HG02763 (cell line): ENCODE measurements around the gene CHSY3.

Experiments
- ATAC-seq: cut with Tn5 transposase; IDR thresholded peaks from one replicate; pipeline ENCODE4 v1.9.1; 2021; ENCODE audit warnings: mild to moderate bottlenecking, moderate library complexity; ENCODE audit not compliant: unreplicated experiment

The CHSY3 gene

GRCh38 chr5:130078661-130079060 is 174.4 kb downstream of the CHSY3 start:
- ATAC-seq: no peak

DNA sequence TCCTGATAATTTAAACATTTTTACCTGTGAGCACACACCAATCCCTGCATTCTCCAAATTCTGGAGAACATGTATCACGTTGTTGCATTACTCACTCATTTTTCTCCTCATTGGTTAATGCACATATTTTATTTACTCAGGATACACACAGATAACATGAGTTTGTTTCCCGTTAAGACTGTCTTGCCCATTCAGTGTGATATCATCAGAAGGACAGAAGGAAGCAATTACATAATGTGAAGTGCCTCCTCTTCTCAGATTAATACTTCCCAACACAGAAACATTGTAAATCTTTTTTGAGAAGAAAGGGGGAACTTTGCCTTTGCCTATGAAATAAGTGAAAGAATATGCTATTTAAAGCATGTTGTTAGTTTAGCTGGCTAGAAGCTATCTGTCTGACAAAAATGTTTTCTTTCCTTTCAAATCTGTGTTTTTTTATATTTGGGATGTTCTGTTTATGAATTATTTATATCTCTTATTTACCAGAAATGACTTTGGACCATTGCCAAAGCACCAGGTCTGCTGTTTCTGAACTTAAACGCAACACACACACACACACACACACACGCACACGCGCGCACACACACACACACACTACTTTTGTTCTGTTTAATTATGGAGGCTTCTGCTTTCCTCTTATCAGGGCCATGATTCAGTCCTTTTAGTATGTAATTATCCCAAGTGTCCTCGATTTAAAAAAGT is 186.5 kb downstream of the CHSY3 start:
- ATAC-seq: no peak

DNA sequence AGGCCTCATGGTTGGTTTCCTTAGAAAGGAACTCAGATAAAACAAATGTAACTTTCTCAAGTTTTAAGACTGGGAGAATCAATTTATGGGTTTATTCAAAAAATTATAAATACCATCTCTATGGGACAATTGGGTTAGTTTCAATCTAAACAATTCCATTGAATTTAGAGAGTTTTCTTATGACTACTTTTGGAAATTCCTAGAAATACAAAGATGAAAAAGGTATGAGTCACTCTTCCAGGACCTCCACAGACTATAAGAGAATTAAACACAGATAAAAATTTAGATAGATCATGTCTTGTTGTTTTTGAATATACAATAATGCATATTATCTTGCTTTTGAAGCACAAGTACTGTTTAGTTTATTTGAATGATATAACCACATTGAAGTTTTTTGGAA is 188.7 kb downstream of the CHSY3 start:
- no peak for ATAC-seq

- no peak for ATAC-seq
Observed at GRCh38 chr5:130096483-130096882, 192.2 kb downstream of the CHSY3 start.

DNA sequence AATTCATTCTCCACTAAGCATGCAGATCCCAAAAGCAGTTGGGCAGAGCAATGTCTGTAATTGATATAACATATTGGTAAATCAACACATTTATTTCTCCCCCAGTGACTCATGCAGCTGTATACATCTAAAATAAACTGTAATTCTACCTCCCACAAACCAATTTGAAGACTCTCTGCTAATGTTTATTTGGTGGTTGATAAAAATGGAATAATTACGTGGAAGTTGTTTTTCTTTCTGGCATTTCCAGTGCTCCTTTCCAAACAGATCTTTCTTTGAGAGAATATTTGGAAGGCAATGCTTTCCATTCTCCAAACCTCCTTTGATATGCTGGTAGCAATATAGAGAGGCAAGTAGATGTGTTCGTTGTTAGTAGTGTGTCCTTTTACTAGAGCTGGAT is 194.7 kb downstream of the CHSY3 start:
- ATAC-seq: no peak

DNA sequence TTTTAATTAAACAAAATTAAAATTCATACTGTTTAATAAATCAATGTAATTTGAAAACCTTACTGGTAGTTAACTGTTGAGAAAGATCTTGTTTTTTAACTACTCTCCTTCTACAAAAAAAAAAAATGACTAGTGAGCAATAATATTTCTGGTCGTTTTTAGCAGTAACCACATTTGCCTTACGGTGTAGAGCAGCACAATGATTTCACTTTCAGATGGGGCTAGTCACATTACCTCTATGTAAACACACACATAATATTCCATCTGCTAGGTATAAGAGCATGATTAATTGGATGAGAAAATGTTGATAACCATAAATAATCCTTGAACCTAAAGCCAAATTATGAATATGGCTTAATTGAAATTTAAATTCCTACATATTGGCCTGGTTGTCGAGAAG is 198.1 kb downstream of the CHSY3 start:
- ATAC-seq: peak; percentile 62

DNA sequence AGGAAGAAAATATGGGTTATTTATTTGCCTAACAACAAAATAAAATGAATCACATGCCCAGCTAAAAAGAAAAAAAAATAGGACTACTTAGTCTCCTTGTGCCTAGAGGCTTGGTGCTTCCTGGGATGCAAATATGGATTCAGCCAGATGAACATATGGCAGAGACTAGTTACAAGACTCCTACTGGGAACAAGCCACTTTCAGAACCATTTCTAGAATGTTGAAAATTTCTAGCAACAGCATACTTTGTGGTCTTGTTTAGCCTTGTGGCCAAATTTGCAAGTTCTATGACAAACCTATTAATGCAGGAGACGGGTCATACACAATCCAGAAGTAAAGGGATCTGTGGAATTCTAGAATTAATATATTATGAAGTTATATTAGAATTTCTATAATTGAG is 198.7 kb downstream of the CHSY3 start:
- ATAC-seq: no peak

DNA sequence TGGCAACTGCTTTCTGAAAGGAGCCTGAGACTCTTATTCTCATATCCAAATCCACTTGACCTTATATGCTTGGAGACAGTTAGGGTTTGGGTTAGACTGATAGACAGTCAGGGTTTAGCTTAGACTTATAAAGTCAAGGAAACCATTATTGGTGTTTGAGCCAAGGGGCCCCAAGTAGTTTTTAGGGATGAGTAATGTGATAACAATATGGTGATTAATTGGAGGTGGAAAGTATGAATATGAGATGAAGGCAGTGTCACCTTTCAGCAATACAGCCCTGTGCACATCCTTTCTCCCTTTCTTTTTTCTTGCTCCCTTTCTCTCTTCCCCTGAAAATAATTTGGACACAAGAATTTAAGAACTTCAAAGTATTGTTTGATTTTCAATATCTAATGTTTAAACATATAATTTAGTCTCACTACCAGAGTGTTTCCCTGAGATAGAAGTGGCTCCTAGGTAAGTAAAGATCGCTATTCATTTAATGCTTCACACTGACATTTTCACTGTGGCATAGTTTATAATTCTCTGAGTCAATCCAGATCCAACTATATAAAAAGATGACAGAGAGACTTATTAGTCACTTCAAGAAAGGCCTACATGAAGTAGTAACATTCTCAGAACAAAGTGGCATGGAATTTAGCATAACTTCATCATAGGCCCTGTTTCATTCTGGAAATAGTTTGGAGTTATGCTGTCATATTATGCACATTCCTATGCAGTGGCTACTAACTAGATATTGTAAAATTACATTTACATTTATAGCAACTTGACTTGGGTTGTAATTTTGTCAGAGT is 200.8 kb downstream of the CHSY3 start:
- no peak for ATAC-seq

DNA sequence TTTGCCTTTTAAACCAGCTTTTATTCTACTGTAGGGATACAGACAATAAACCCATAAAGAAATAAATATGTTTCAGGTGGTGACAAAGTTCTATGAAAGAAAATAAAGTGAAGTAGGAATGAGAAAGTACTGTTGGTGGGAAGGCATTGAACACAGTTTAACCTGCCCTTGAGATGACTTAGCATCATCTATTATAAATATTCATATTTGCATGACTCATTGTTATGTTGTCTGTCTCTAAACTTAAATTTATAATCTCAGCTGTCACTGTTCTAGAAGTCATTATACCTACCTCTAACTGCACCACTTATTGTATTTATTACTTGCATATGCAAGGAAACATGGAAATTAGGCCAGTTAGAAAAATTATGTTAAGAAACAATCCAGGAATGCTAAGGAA is 202.2 kb downstream of the CHSY3 start:
- no peak for ATAC-seq

DNA sequence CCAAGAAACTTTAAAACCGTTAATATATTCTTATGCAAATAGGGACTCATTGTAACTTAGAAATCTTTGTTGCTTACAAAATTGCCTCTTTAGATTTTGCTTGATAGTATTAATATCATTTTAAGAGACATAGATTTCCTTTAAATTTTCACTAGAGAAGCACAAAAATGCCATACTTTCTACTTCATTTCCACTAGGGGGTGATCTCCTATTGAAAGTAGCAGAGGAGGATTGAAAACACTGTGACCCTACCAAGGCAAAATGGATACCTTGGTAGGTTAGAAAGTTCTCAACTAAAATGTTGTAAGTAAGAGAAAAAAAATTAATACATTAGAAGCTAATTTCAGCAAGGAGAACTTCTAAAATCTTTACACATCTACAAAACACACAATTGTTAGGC is 204.9 kb downstream of the CHSY3 start:
- peak; percentile 52 for ATAC-seq

DNA sequence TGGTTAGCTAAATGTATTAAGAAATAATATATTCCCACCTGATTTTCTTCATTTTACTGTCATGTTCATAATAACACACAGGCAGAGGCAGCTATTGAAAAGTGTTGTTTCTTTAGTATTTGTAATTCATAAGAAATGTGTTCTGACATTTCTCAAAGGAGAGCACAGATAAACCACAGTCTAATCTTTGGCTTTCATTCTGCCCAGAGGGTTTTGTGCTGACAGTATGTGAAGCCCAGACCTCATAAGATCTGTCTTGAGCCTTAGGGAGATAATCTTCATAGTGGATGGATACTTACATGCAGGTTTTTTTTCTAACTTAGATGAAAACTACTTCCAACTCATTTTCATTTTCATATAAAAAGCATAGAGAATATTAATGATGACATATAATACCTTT is 206.1 kb downstream of the CHSY3 start:
- no peak for ATAC-seq

GRCh38 chr5:130111746-130112145 is 207.5 kb downstream of the CHSY3 start:
- peak; percentile 7 for ATAC-seq

DNA sequence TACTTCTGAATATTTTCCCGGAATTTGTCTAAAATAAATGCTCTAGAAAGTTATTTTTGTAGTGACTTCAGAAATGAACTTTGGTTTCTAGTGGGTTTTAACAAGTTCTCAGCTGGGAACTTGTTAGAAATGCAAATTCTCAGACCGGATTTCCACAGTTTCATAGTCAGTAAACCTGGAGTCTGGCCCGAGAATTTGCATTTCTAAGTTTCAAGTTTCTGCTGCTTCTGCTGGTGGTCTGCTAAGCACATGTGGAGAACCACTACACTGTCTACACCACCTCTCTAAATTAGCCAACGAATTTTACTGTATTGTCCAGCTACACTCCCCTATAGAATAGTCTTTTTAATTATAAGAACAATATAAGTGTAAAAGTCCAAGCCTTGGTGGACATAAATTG is 208.0 kb downstream of the CHSY3 start:
- ATAC-seq: peak; percentile 81

- ATAC-seq: no peak
Observed at GRCh38 chr5:130115686-130116085, 211.4 kb downstream of the CHSY3 start.

DNA sequence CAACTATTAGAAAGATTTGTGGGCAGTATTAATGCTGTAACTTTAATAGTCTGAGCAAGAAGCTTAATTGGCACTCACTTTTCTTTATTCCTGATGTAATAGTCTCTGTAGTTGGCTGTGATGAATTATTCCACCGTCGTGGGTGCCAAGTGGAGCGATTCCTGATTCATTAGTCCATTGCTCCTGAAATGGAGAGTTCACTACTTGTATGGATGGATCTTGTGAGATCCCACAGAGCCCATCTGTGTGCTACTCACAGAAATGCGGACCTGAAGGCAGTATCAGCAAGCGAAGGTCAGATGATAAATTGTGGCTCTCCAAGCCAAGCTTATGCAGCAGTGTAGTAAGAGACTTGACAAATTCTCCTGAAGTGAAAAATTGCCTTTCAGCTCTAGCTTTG is 212.2 kb downstream of the CHSY3 start:
- ATAC-seq: no peak

DNA sequence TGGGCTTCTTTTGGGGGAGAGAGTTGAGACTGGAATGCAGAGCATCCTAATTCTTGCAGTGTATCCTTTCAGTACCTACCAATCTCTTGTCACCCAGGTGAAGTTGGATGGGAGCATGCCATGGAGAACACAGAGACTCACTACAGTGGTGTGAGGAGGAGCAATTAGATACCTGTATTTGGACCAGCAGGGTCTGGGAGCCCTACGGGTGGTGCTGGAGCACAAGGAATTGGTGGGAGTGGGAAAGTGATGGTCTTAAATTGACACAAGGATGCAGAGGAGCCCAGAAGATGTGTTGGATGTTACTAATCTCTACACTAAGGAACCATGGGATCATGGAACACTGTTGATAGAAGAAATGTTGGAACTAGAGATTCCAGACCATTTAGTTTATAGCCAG is 212.7 kb downstream of the CHSY3 start:
- no peak for ATAC-seq

DNA sequence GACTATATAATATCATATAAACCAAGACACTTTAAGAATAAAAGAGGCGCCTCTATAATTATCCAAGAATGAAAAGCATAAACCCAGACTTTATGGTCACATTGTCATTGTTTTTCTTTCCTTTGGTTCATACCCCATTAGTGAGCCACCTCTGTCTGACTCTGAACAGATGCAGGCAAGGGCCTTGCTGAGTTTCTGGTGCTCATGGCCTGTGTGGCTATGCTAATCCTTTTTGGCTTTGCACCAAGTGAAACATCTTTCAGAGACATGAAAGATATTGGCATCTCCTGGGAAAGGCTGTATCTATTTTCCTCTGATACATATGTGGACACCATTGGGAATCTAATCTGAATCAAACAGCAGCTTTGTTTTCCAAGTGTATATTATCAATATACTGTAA is 222.5 kb downstream of the CHSY3 start:
- ATAC-seq: no peak

DNA sequence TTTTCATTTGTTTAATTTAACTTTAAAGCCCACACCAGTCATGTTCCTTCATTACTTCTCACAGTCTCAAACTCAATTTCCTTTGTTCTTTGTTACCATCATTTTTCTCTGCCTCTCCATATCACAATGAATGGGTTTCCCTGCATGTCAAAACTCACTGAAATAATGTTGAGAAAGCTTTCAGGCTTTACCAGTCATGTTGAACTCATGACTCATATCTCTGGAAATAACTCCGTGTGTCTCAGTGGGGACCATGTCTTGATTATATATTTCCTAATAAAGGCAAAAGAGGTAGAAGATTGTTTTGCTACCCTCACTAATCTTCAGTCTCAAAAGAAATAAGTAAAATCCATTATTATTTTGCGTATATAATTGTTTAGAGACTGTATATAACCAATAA is 231.2 kb downstream of the CHSY3 start:
- no peak for ATAC-seq

DNA sequence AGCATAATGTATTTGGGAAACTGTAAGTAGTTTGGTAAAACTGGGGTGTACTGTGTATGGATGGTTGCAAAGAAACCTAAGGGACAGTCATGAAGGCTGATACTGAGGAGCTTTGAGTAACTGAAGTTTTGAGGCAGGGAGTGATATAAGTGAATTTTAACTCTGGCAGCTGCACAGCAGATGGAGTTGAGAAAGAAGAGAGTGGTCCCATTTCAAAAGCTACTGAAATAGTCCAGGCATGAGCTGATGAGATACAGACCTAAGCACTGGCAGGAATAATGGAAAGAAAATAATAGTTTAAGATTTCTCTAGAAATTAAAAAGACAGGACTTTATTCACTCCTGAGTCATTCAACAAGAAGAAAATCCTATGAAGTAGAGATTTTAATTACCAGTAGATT is 232.0 kb downstream of the CHSY3 start:
- no peak for ATAC-seq

GRCh38 chr5:130137681-130138080 is 233.4 kb downstream of the CHSY3 start:
- no peak for ATAC-seq

GRCh38 chr5:130138406-130139045 is 234.3 kb downstream of the CHSY3 start:
- ATAC-seq: no peak
